GM12865 (cell line): ENCODE data around the gene PACS1.
A peak's percentile ranks its signal among the peaks of the same experiment; 100 is the strongest.

ENCODE experiments used
- DNase-seq: peaks from one replicate; pipeline ENCODE4 v3.0.0; 2010; ENCODE audit warnings: low read depth
- H3K4me3 ChIP-seq: 2 replicates; pipeline ENCODE4 v1.5.1; 2011; ENCODE audit warnings: mild to moderate bottlenecking, low read depth, low read length, control low read depth
- CTCF ChIP-seq: IDR thresholded peaks from 2 replicates; pipeline ENCODE4 v1.5.1; 2011; ENCODE audit warnings: low read length, control low read depth, low read depth, inconsistent platforms; ENCODE audit not compliant: insufficient read depth; ENCODE audit errors: missing control alignments

PACS1 gene

GRCh38 chr11:66287889-66288670 lies 218.0 kb downstream of the PACS1 start:
- DNase-seq, result no peak
- H3K4me3 ChIP-seq, result peak overlapping the region; percentile 80
- no peak for TF ChIP-seq CTCF

GRCh38 chr11:66288671-66289547 lies 218.8 kb downstream of the PACS1 start, which contains the start of gene YIF1A:
Gene YIF1A, minus strand, starts transcription at chr11:66289143. Its CDS starts 158 bp downstream, at chr11:66288985.
- H3K4me3 ChIP-seq, result peak within 1 kb of the TSS; percentile 80
- TF ChIP-seq CTCF, result no peak
- DNase-seq, result peak; percentile 100

- DNase-seq, result peak; percentile 87
- peak overlapping the region; percentile 60 for H3K4me3 ChIP-seq
- no peak for TF ChIP-seq CTCF
Measured at GRCh38 chr11:66289548-66290329, 219.7 kb downstream of the PACS1 start.

GRCh38 chr11:66290330-66290621 lies 220.2 kb downstream of the PACS1 start:
- no peak for DNase-seq
- TF ChIP-seq CTCF, result no peak
- H3K4me3 ChIP-seq, result no peak overlapping the region

GRCh38 chr11:66291303-66291705 lies 221.2 kb downstream of the PACS1 start:
- no peak overlapping the region for H3K4me3 ChIP-seq
- no peak for TF ChIP-seq CTCF
- DNase-seq, result no peak

GRCh38 chr11:66291706-66292542 lies 221.9 kb downstream of the PACS1 start, which contains the start of gene TMEM151A:
Gene TMEM151A, plus strand, starts transcription at chr11:66291894. Its CDS starts 120 bp downstream, at chr11:66292014.
- TF ChIP-seq CTCF, result no peak
- DNase-seq, result no peak
- H3K4me3 ChIP-seq, result no peak within 1 kb of the TSS
